Measurements from ENCODE around the gene NXPH2. TPM values are rescaled to one million over a fixed set of nuclear protein-coding genes. Genes with fewer than 3 reads are reported as not detected.

NXPH2 gene
- total RNA-seq, 2 experiments from 2014 or later: not detected

GRCh38 chr2:138703242-138703641 is 76.9 kb downstream of the NXPH2 start:
- H3K9me3 Mint-ChIP-seq: no peaks in the 10 kb centered on the region
- intact Hi-C loops (cut with micrococcal nuclease): no loop called here
- H3K27me3 Mint-ChIP-seq: no peaks in the 10 kb centered on the region
- no peaks in the 10 kb centered on the region for H3K36me3 Mint-ChIP-seq (ENCODE audit: low read depth)
- no peak for TF ChIP-seq CTCF (IDR thresholded peaks at IDR 0.05)
- no peak overlapping the region for H3K4me3 Mint-ChIP-seq
- no peaks in the 10 kb centered on the region for H3K4me1 Mint-ChIP-seq (ENCODE audit: low read depth)
- H3K27ac Mint-ChIP-seq: no peak overlapping the region
- ChIA-PET CTCF (no interaction called here), POLR2A (no interaction called here)
- no peak for DNase-seq
- ATAC-seq: no peak

- no peaks in the 10 kb centered on the region for H3K9me3 Mint-ChIP-seq
- ChIA-PET CTCF (no interaction called here), POLR2A (no interaction called here)
- no peak for TF ChIP-seq CTCF (IDR thresholded peaks at IDR 0.05)
- H3K27ac Mint-ChIP-seq: no peak overlapping the region
- no peaks in the 10 kb centered on the region for H3K27me3 Mint-ChIP-seq
- DNase-seq (no peak), ATAC-seq (no peak)
- H3K4me3 Mint-ChIP-seq: no peak overlapping the region
- no peaks in the 10 kb centered on the region for H3K36me3 Mint-ChIP-seq (ENCODE audit: low read depth)
- no peaks in the 10 kb centered on the region for H3K4me1 Mint-ChIP-seq (ENCODE audit: low read depth)
- intact Hi-C loops (cut with micrococcal nuclease): no loop called here
Measured at GRCh38 chr2:138700716-138701115, 79.5 kb downstream of the NXPH2 start.

- ChIA-PET CTCF (no interaction called here), POLR2A (no interaction called here)
- H3K27me3 Mint-ChIP-seq: no peaks in the 10 kb centered on the region
- H3K9me3 Mint-ChIP-seq: no peaks in the 10 kb centered on the region
- no peak overlapping the region for H3K27ac Mint-ChIP-seq
- no peak overlapping the region for H3K4me3 Mint-ChIP-seq
- H3K4me1 Mint-ChIP-seq (ENCODE audit: low read depth): no peaks in the 10 kb centered on the region
- intact Hi-C loops (cut with micrococcal nuclease): no loop called here
- H3K36me3 Mint-ChIP-seq (ENCODE audit: low read depth): no peaks in the 10 kb centered on the region
- DNase-seq: no peak
- no peak for TF ChIP-seq CTCF (IDR thresholded peaks at IDR 0.05)
- no peak for ATAC-seq
Measured at GRCh38 chr2:138699421-138699820, 80.8 kb downstream of the NXPH2 start.

GRCh38 chr2:138698428-138698827 is 81.8 kb downstream of the NXPH2 start:
- Mint-ChIP-seq H3K27ac (no peak overlapping the region), H3K27me3 (peaks cover 3% of the 10 kb centered on the region), H3K9me3 (no peaks in the 10 kb centered on the region), H3K36me3 (ENCODE audit: low read depth) (no peaks in the 10 kb centered on the region), H3K4me1 (ENCODE audit: low read depth) (no peaks in the 10 kb centered on the region), H3K4me3 (no peak overlapping the region)
- DNase-seq (no peak), ATAC-seq (no peak)
- no peak for TF ChIP-seq CTCF (IDR thresholded peaks at IDR 0.05)
- CTCF ChIA-PET: no interaction called here
- intact Hi-C loops (cut with micrococcal nuclease): no loop called here
- POLR2A ChIA-PET: no interaction called here

- intact Hi-C loops (cut with micrococcal nuclease): no loop called here
- ATAC-seq (no peak), DNase-seq (no peak)
- POLR2A ChIA-PET: no interaction called here
- H3K36me3 Mint-ChIP-seq (ENCODE audit: low read depth): no peaks in the 10 kb centered on the region
- no peak overlapping the region for H3K4me3 Mint-ChIP-seq
- H3K4me1 Mint-ChIP-seq (ENCODE audit: low read depth): peaks cover 13% of the 10 kb centered on the region
- H3K27ac Mint-ChIP-seq: no peak overlapping the region
- peaks cover 3% of the 10 kb centered on the region for H3K27me3 Mint-ChIP-seq
- CTCF ChIA-PET: no interaction called here
- H3K9me3 Mint-ChIP-seq: no peaks in the 10 kb centered on the region
- no peak for TF ChIP-seq CTCF (IDR thresholded peaks at IDR 0.05)
Measured at GRCh38 chr2:138691667-138692066, 88.5 kb downstream of the NXPH2 start.

All from activated CD8-positive, alpha-beta T cell treated with anti-CD3 and anti-CD28 coated beads for 36 hours (primary cell).